A673 (cell line): ENCODE data around the gene FEM1A. TPM values are rescaled to one million over a fixed set of nuclear protein-coding genes. Genes with fewer than 3 reads are reported as not detected.
A peak's percentile ranks its signal among the peaks of the same experiment; 100 is the strongest.

Source experiments
- BruUV-seq: library from RNA; stranded (reverse); fragments of 400-500 nt; replicated peaks from 2 replicates; lab custom pipeline; 2021; lab: Mats Ljungman, UMichigan
- CTCF ChIA-PET: fragments of 300-600 bp; sonication (Branson Sonifier 250); formaldehyde crosslinking; loops from one replicate; lab custom pipeline; 2022; ENCODE audit warnings: antibody characterized with exemption; lab: Charles Lee
- POLR2A ChIA-PET: fragments of 300-600 bp; sonication (Branson Sonifier 250); formaldehyde crosslinking; loops from one replicate; lab custom pipeline; 2022; ENCODE audit warnings: antibody characterized with exemption; ENCODE audit not compliant: low non-redundant PET; lab: Charles Lee
- DNase-seq: peaks from one replicate; pipeline ENCODE4 v3.0.0-alpha.2; 2015; ENCODE audit warnings: low spot score
- H3K27ac ChIP-seq: fragments of 200-600 bp; sonication (generic); 2 replicates; pipeline ENCODE4 v1.5.1; 2016; ENCODE audit warnings: mixed run types, low read depth, mild to moderate bottlenecking, mixed read lengths, antibody characterized with exemption, low read length; ENCODE audit not compliant: poor library complexity, severe bottlenecking
- H3K27me3 ChIP-seq: fragments of 200-600 bp; sonication (generic); replicated peaks from 2 replicates; pipeline ENCODE4 v1.6.1; 2017; ENCODE audit warnings: mixed run types, low read depth, mild to moderate bottlenecking, mixed read lengths, antibody characterized with exemption, low read length; ENCODE audit not compliant: insufficient read depth, poor library complexity
- H3K36me3 ChIP-seq: fragments of 200-600 bp; sonication (generic); 2 replicates; pipeline ENCODE4 v1.6.1; 2016; ENCODE audit warnings: mixed run types, mild to moderate bottlenecking, mixed read lengths, antibody characterized with exemption, low read length; ENCODE audit not compliant: insufficient read depth, poor library complexity, severe bottlenecking
- H3K4me1 ChIP-seq: fragments of 200-600 bp; sonication (generic); 2 replicates; pipeline ENCODE4 v1.6.1; 2017; ENCODE audit warnings: mixed run types, mild to moderate bottlenecking, mixed read lengths, antibody characterized with exemption, low read length; ENCODE audit not compliant: insufficient read depth, poor library complexity, severe bottlenecking
- H3K4me3 ChIP-seq: fragments of 200-600 bp; sonication (generic); 2 replicates; pipeline ENCODE4 v1.5.1; 2016; ENCODE audit warnings: low read depth, mixed run types, mild to moderate bottlenecking, mixed read lengths, low read length; ENCODE audit not compliant: poor library complexity, severe bottlenecking
- H3K9me3 ChIP-seq: fragments of 200-600 bp; sonication (generic); 2 replicates; pipeline ENCODE4 v1.6.1; 2016; ENCODE audit warnings: mixed run types, low read depth, mild to moderate bottlenecking, mixed read lengths, antibody characterized with exemption, low read length; ENCODE audit not compliant: poor library complexity, severe bottlenecking
- EZH2 ChIP-seq: fragments of 200-600 bp; sonication (generic); IDR thresholded peaks from 2 replicates; pipeline ENCODE4 v1.6.1; 2017; ENCODE audit warnings: borderline replicate concordance, low read depth, mild to moderate bottlenecking, mixed read lengths, antibody characterized with exemption, low read length; ENCODE audit not compliant: poor library complexity, severe bottlenecking
- intact Hi-C: fragments of 100-400 bp; cut with micrococcal nuclease; formaldehyde crosslinking; loops from one replicate; pipeline ENCODE4 v1.10.0; 2022; ENCODE audit not compliant: unreplicated experiment
- total RNA-seq: library from RNA; stranded (reverse); gene quantifications from 2 replicates; pipeline ENCODE4 v1.2.3, GENCODE V29; 2021
- TF ChIP-seq, protein P1 (sequence below): fragments of 300-800, 200-600 bp; sonication (generic); conservative IDR thresholded peaks from 2 replicates; pipeline ENCODE4 v1.5.1; 2017; ENCODE audit warnings: low read depth, mild to moderate bottlenecking, antibody characterized with exemption, low read length, moderate library complexity, mixed read lengths

FEM1A gene
- total RNA-seq, 1 experiment from 2014 or later, result 18.9 TPM

DNA sequence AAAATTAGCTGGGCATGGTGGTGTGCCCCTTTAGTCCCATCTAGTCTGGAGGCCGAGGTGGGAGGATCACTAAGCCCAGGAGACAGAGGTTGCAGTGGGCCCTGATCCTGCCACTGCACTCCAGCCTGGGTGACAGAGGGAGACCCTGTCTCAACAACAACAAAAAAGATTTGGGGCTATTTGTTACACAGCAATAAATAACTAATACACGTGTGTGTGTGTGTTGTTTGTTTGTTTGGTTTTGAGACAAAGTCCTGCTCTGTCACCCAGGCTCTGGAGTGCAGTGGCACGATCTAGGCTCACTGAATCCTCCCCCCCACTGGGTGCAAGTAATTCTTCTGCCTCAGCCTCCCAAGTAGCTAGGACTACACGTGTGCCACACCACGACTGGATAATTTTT lies 32.9 kb upstream of the FEM1A start:
- Histone ChIP-seq H3K9me3 (no peaks in the 10 kb centered on the region), H3K27me3 (no peaks in the 10 kb centered on the region), H3K4me1 (peaks cover 7% of the 10 kb centered on the region), H3K4me3 (no peak overlapping the region), H3K36me3 (no peaks in the 10 kb centered on the region), H3K27ac (no peak overlapping the region)
- intact Hi-C loops, result no loop called here
- no TSS peak for BruUV-seq
- POLR2A ChIA-PET, result no interaction called here
- DNase-seq, result no peak
- CTCF ChIA-PET, result no interaction called here
- no peak for TF ChIP-seq EZH2
- TF ChIP-seq, protein P1, sequence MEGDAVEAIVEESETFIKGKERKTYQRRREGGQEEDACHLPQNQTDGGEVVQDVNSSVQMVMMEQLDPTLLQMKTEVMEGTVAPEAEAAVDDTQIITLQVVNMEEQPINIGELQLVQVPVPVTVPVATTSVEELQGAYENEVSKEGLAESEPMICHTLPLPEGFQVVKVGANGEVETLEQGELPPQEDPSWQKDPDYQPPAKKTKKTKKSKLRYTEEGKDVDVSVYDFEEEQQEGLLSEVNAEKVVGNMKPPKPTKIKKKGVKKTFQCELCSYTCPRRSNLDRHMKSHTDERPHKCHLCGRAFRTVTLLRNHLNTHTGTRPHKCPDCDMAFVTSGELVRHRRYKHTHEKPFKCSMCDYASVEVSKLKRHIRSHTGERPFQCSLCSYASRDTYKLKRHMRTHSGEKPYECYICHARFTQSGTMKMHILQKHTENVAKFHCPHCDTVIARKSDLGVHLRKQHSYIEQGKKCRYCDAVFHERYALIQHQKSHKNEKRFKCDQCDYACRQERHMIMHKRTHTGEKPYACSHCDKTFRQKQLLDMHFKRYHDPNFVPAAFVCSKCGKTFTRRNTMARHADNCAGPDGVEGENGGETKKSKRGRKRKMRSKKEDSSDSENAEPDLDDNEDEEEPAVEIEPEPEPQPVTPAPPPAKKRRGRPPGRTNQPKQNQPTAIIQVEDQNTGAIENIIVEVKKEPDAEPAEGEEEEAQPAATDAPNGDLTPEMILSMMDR, result no peak

DNA sequence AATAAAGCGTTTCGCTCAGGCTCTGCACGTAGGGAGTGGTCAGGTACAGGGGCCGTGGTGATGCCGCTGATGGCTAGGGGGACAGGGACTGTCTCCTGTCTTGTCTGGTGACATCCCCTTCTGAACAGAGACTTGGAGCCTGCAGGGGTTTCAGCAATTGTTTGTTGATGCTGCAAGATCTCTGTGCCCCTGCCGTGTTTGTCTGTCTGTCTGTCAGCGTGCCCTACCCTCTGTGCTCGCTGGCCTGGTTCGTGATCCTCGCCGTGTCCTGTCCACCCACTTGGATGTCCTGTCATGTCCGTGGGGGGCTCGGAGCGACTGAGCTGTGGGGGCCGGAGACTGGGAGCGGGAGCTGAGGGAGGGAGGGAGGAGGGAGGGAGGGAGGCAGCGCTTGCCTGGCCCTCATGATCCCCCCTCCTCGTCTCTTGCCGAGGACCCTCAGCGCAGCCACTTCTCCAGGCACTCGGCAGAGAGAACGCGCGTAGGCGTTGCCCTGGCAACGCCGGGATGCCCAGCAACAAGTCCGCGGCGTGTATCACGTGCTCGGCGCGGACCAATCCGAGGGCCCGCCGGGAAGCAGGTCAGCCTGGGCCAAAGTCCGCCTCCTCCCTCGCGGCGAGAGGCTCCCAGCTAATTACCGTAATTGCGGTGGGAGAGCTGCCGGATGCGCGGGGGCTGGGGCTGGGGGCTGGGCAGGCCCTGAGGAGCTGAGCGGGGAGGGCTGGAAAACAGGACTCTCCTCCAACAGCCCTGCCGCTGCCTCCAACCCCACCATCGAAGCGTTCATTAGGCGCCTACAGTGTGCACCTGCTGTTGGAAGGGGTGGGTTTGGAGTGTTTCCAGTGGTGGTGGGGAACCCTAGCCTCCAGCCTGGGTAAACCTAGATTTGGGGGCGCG lies 31.9 kb upstream of the FEM1A start:
- Histone ChIP-seq H3K36me3 (no peaks in the 10 kb centered on the region), H3K27ac (no peak overlapping the region), H3K27me3 (no peaks in the 10 kb centered on the region), H3K4me1 (peaks cover 7% of the 10 kb centered on the region), H3K4me3 (peak overlapping the region; percentile 37), H3K9me3 (no peaks in the 10 kb centered on the region)
- peak; percentile 92 for DNase-seq
- BruUV-seq, result no TSS peak
- ChIA-PET CTCF (no interaction called here), POLR2A (interaction anchor here (0.6 kb wide), 1 partner anchor 21 kb away, joined by 4 read pairs; no protein-coding TSS in a partner anchor)
- intact Hi-C loops, result no loop called here
- TF ChIP-seq, protein P1, result no peak
- TF ChIP-seq EZH2, result no peak

DNA sequence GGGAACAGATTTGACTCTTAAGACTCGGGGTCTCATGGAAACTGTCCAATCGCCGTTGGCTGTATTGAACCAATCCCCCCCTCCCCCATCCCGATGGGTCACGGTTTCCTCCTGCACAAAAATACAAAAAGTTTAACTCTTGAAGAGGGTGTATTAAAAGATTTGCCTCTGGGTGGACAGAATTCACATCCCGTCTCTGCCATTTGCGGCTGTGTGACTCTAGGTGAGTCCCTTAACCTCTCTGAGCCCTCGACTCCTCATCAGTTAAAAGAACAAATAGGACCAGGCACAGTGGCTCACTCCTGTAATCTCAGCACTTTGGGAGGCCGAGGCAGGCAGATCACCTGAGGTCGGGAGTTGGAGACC lies 31.3 kb upstream of the FEM1A start:
- TF ChIP-seq, protein P1, result no peak
- TF ChIP-seq EZH2, result no peak
- Histone ChIP-seq H3K27me3 (no peaks in the 10 kb centered on the region), H3K9me3 (no peaks in the 10 kb centered on the region), H3K4me3 (peak overlapping the region; percentile 37), H3K27ac (no peak overlapping the region), H3K36me3 (no peaks in the 10 kb centered on the region), H3K4me1 (peaks cover 7% of the 10 kb centered on the region)
- no peak for DNase-seq
- no TSS peak for BruUV-seq
- intact Hi-C loops, result no loop called here
- ChIA-PET POLR2A (interaction anchor here (0.6 kb wide), 1 partner anchor 22 kb away, joined by 4 read pairs; no protein-coding TSS in a partner anchor), CTCF (no interaction called here)
